LNCaP clone FGC (cell line): ENCODE measurements around the gene GRIK4.

ENCODE experiments used
- DNase-seq: peaks from one replicate; pipeline ENCODE4 v3.0.0-alpha.2; 2011; ENCODE audit warnings: low read depth
- H3K4me3 ChIP-seq: 2 replicates; pipeline ENCODE4 v1.5.1; 2011; ENCODE audit warnings: mild to moderate bottlenecking, low read depth, low read length, control low read depth
- CTCF ChIP-seq: IDR thresholded peaks from 2 replicates; pipeline ENCODE4 v1.5.1; 2012; ENCODE audit warnings: mild to moderate bottlenecking; ENCODE audit not compliant: control insufficient read depth, insufficient read depth; ENCODE audit errors: extremely low read depth

The GRIK4 gene

GRCh38 chr11:120959189-120959588 lies 447.6 kb downstream of the GRIK4 start:
- no peak overlapping the region for H3K4me3 ChIP-seq
- no peak for DNase-seq
- no peak for TF ChIP-seq CTCF

- H3K4me3 ChIP-seq: no peak overlapping the region
- no peak for TF ChIP-seq CTCF
- no peak for DNase-seq
These were observed 453.3 kb downstream of the GRIK4 start for GRCh38 chr11:120964857-120965256.

- H3K4me3 ChIP-seq: no peak overlapping the region
- no peak for DNase-seq
- TF ChIP-seq CTCF: no peak
These were observed 455.3 kb downstream of the GRIK4 start for GRCh38 chr11:120966840-120967239.

- H3K4me3 ChIP-seq: no peak overlapping the region
- no peak for TF ChIP-seq CTCF
- DNase-seq: no peak
These were observed 458.4 kb downstream of the GRIK4 start for GRCh38 chr11:120969993-120970392.

GRCh38 chr11:120971825-120972224 lies 460.3 kb downstream of the GRIK4 start:
- no peak for DNase-seq
- H3K4me3 ChIP-seq: no peak overlapping the region
- TF ChIP-seq CTCF: no peak

- no peak for TF ChIP-seq CTCF
- no peak overlapping the region for H3K4me3 ChIP-seq
- no peak for DNase-seq
These were observed 461.1 kb downstream of the GRIK4 start for GRCh38 chr11:120972621-120973020.

- DNase-seq: no peak
- no peak for TF ChIP-seq CTCF
- H3K4me3 ChIP-seq: no peak overlapping the region
These were observed 462.0 kb downstream of the GRIK4 start for GRCh38 chr11:120973501-120973900.
